Activated naive CD4-positive, alpha-beta T cell treated with anti-CD3 and anti-CD28 coated beads, Interleukin-2, amount 10 ng/mL, durations not matched to agents 5 hours and 36 hours (primary cell): ENCODE measurements around the gene REST. TPM values are rescaled to one million over a fixed set of nuclear protein-coding genes. Genes with fewer than 3 reads are reported as not detected.

ENCODE experiments used
- total RNA-seq, 2 experiments: library from RNA; stranded (reverse); gene quantifications; one replicate each; pipeline ENCODE4 v1.2.3, GENCODE V29; 2021

REST gene, protein sequence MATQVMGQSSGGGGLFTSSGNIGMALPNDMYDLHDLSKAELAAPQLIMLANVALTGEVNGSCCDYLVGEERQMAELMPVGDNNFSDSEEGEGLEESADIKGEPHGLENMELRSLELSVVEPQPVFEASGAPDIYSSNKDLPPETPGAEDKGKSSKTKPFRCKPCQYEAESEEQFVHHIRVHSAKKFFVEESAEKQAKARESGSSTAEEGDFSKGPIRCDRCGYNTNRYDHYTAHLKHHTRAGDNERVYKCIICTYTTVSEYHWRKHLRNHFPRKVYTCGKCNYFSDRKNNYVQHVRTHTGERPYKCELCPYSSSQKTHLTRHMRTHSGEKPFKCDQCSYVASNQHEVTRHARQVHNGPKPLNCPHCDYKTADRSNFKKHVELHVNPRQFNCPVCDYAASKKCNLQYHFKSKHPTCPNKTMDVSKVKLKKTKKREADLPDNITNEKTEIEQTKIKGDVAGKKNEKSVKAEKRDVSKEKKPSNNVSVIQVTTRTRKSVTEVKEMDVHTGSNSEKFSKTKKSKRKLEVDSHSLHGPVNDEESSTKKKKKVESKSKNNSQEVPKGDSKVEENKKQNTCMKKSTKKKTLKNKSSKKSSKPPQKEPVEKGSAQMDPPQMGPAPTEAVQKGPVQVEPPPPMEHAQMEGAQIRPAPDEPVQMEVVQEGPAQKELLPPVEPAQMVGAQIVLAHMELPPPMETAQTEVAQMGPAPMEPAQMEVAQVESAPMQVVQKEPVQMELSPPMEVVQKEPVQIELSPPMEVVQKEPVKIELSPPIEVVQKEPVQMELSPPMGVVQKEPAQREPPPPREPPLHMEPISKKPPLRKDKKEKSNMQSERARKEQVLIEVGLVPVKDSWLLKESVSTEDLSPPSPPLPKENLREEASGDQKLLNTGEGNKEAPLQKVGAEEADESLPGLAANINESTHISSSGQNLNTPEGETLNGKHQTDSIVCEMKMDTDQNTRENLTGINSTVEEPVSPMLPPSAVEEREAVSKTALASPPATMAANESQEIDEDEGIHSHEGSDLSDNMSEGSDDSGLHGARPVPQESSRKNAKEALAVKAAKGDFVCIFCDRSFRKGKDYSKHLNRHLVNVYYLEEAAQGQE
- 10 to 100 TPM; 55.3 to 62.0 TPM for total RNA-seq

DNA sequence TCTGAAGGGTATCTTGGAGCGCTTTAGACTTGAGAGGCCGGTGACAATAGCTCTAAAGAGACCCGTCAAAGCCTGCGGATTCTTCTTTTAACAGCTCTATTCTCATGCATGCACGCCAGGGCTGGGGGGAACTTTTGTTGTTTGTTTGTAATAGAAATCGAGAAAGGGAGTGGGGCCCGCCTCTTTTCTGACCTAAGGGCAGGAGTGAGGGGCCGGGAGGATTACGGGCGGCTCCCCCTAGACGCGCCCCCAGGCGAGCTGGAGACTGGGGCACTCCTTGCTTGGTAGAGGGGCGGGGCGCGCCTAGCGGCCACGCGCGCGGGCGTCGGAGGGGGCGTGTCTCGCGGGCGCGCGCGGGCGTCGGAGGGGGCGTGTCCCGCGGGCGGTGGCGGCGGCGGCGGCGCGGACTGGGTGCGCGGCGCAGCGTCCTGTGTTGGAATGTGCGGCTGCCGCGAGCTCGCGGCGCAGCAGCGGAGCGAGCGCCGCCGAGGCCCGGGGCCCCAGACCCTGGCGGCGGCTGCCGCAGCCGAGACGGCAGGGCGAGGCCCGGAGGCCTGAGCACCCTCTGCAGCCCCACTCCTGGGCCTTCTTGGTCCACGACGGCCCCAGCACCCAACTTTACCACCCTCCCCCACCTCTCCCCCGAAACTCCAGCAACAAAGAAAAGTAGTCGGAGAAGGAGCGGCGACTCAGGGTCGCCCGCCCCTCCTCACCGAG lies at the start of gene REST:
REST (plus strand) TSS at position 412 of the 717 bp plus-strand sequence. CDS start 2,739 bp downstream, outside the sequence.

DNA sequence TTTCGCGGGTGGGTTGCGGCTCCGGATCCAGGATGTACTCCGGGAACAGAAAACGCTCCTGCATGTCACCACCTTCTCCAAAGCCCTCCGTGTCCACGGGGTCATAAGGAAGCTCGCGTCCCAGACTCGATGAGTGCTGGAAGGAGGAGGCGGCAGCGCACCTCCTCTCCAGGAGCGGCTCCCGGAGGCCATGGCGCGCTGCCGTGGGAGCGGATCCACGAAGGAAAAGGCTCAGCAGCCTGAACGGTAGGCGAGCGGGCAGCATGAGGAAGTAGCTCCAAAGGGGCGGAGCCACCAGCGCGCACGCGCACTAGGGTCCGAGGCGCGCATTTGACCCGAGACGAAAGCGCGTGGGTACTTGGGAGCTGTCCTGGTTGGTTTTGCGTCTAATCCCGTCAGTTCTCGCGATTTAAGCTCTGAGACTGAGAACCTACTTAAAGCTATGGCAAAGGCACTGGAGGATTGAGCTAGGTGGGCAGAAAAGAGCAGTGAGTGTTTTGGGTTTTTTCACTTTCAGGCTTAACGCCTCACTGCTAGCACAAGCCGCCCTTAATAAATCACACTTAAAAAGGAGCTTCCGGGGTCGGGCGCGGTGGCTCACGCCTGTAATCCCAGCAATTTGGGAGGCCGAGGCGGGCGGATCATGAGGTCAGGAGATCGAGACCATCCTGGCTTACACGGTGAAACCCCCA lies 69.8 kb downstream of the REST start, which contains the start of gene NOA1:
NOA1 (minus strand) TSS at position 286 of the 692 bp plus-strand sequence; CDS start at position 265, 21 bp downstream.

DNA sequence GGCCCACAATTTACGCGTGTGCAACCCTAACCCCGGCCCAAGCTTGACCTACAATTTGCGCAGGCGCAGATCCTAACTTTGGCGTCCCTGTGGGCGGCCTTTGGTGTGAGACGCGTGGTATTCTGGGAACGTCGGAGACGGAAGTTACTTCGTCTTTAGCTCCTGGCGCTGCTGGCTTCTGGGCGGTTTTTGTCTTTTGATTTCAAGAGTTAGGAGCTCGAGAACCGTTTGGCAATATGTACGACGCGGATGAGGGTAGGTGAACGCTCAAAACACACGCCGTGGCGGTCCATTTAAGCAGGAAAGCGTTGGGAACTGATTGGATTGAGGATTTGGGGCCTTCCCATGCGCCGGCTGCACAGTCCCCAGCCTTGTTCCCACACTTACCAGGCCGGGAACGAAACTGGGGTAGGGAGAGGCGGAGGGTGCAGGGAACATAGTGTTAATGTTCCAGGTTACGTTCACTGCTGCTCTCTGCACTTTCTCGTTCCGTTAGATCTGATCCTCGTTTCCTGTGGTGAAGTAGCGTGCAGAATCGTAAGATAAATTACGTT lies 71.1 kb downstream of the REST start, which contains the start of gene POLR2B:
POLR2B (plus strand) TSS at position 147 of the 554 bp plus-strand sequence; CDS start at position 237, 90 bp downstream.

Other genes starting within 250 kb of the REST start
- 10 to 100 TPM; 40.7 to 41.4 TPM for gene HOPX, start 226.6 kb upstream of the REST start, total RNA-seq
- gene SPINK2, start 86.2 kb upstream of the REST start, total RNA-seq: 1 to 10 TPM; 1.6 to 1.9 TPM
- gene NOA1, start 69.7 kb downstream of the REST start, total RNA-seq: 10 to 100 TPM; 26.4 TPM
- gene POLR2B, start 71.0 kb downstream of the REST start, total RNA-seq: 100 to 1,000 TPM; 108 to 112 TPM
- under 1 TPM in 1 of 2 experiments, not detected in 1; 0.31 TPM for gene IGFBP7, start 202.5 kb downstream of the REST start, total RNA-seq